Measurements from ENCODE around the gene FKBP14.
"Not testable (repeated sequence)": the region's sequence is repeated elsewhere in the genome, so short reads cannot be mapped to it uniquely, and the experiment has no call there.

The FKBP14 gene, protein sequence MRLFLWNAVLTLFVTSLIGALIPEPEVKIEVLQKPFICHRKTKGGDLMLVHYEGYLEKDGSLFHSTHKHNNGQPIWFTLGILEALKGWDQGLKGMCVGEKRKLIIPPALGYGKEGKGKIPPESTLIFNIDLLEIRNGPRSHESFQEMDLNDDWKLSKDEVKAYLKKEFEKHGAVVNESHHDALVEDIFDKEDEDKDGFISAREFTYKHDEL

GRCh38 chr7:30026229-30027064 is at the start of gene FKBP14:
FKBP14 (minus strand) TSS chr7:30026702; CDS start chr7:30026508, 194 bp downstream.
- Histone ChIP-seq H3K9ac (ENCODE audit: low read depth, low read length) (peak within 1 kb of the TSS; percentile 78), H3K4me1 (ENCODE audit: insufficient read depth, low read length) (peaks cover 9% of the 10 kb centered on the region), H3K36me3 (ENCODE audit: insufficient read depth, low read length) (no peaks in the 10 kb centered on the region), H3K9me3 (ENCODE audit: control insufficient read depth, insufficient read depth, low read length) (no peaks in the 10 kb centered on the region)

DNA sequence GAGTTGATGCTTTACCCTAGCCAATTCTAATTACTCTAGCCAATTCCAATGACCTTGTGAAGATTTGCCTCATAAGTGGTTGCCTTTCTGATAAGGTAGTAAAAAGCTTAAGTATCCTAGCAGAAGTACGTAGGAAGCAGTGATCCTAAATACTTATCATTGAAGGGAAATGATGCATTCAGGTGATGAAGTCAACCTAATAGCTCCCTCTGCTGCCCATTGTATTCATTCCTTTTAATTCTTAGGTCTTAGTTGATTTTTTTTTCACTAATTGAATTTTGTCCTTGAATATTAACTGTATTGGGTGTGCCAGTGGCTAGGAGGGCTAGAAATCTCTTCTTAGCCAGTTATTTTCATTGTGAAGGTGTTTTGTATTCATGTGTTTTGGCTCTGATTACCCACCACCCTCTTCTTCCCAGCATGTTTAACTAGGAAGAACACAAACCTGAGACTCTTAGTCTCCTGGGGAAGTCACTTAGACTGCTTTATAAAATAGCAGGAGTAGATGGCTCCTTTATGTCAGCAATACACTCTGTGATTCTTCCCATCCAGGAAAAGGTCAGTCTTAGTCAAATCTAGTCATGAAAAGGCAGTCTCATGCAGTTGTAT is 48.0 kb upstream of the FKBP14 start:
- Histone ChIP-seq H3K9me3 (ENCODE audit: control insufficient read depth, insufficient read depth, low read length) (no peaks in the 10 kb centered on the region), H3K36me3 (ENCODE audit: insufficient read depth, low read length) (no peaks in the 10 kb centered on the region), H3K4me1 (ENCODE audit: insufficient read depth, low read length) (no peaks in the 10 kb centered on the region), H3K9ac (ENCODE audit: low read depth, low read length) (no peak overlapping the region)

DNA sequence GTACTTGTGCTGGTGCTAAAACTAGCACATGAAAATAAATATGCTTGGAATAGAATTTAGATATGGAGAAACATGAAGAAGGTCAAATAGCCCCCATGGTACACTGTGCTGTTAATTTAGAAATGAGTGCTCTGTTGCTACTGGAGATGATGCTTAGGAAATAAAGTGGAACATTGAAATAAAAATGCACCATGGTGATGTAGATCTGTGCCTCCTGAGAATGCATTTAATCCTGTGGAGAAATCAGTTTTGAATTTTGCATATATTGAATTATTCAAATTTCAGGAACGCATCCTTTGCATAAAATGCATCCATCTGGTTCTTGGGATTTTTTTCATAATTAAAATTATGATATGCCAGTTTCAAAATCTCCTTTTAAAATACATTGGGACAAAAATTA is 46.2 kb upstream of the FKBP14 start:
- Histone ChIP-seq H3K4me1 (ENCODE audit: insufficient read depth, low read length) (no peaks in the 10 kb centered on the region), H3K9ac (ENCODE audit: low read depth, low read length) (no peak overlapping the region), H3K9me3 (ENCODE audit: control insufficient read depth, insufficient read depth, low read length) (no peaks in the 10 kb centered on the region), H3K36me3 (ENCODE audit: insufficient read depth, low read length) (peaks cover 4% of the 10 kb centered on the region; the same call in 1 of the 2 replicates)

- peaks cover 4% of the 10 kb centered on the region; the same call in 1 of the 2 replicates for H3K36me3 ChIP-seq (ENCODE audit: insufficient read depth, low read length)
- H3K4me1 ChIP-seq (ENCODE audit: insufficient read depth, low read length), result no peaks in the 10 kb centered on the region
- H3K9me3 ChIP-seq (ENCODE audit: control insufficient read depth, insufficient read depth, low read length), result no peaks in the 10 kb centered on the region
- no peak overlapping the region for H3K9ac ChIP-seq (ENCODE audit: low read depth, low read length)
Measured at GRCh38 chr7:30070052-30070451, 43.5 kb upstream of the FKBP14 start.

DNA sequence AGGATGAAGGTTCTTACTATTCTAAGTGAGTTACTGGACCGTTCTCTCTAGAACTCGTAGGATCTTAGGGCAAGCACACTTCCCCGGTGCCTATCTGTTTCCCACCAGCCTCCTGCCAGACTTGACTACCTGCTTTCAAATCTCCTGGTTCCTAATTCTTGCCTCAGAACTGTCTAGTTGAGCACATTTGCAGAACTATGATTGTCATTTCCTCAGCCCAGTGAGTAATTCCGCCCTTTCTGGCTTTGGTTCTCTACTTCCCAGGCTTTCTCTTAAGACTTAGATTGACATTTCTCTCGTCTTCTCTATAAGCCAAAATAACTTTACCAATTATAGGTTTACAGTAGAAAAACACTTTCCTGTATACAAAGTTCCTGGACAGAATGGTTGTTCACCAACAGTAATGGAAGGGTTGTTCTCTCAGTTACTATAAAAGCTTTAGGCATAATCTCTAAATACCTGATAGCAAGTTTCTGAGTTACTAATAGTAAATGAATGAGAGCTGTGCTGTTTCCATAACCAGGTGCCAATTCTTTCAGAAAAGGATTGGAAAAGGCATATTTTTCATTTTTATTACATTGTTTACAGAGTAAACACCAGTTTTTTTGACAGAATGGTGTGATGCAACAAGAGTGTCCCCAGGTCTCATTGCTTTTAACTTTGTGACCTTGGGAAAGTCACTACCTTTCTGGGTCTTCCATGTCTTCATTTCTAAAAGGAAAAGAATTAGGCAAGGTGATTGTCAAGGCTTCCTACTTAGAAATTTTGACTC is 42.8 kb upstream of the FKBP14 start:
- Histone ChIP-seq H3K4me1 (ENCODE audit: insufficient read depth, low read length) (no peaks in the 10 kb centered on the region), H3K36me3 (ENCODE audit: insufficient read depth, low read length) (peaks cover 4% of the 10 kb centered on the region; the same call in 1 of the 2 replicates), H3K9ac (ENCODE audit: low read depth, low read length) (no peak overlapping the region), H3K9me3 (ENCODE audit: control insufficient read depth, insufficient read depth, low read length) (no peaks in the 10 kb centered on the region)

- Histone ChIP-seq H3K9me3 (ENCODE audit: control insufficient read depth, insufficient read depth, low read length) (no peaks in the 10 kb centered on the region), H3K4me1 (ENCODE audit: insufficient read depth, low read length) (no peaks in the 10 kb centered on the region), H3K9ac (ENCODE audit: low read depth, low read length) (no peak overlapping the region), H3K36me3 (ENCODE audit: insufficient read depth, low read length) (peaks cover 14% of the 10 kb centered on the region)
Measured at GRCh38 chr7:30068117-30068516, 41.6 kb upstream of the FKBP14 start.

DNA sequence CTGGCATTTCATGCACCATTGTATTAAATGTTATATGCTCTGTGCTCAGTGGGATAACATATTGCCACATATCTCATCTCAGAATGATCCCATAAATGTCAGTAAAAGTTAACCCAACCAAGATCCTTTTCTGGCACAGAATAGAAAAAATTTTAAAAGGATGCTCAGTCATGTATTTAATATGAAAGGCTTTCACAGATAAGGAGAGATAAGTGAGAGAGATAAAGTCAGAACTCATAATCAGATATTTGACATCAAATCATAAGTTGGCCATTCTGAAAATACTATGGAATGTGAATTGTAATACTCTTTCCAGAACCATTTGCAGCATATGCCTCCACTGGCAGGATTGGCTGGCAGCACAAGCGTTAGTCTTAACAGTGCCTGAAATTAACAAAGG is 40.2 kb upstream of the FKBP14 start:
- Histone ChIP-seq H3K4me1 (ENCODE audit: insufficient read depth, low read length) (no peaks in the 10 kb centered on the region), H3K36me3 (ENCODE audit: insufficient read depth, low read length) (peaks cover 24% of the 10 kb centered on the region), H3K9ac (ENCODE audit: low read depth, low read length) (no peak overlapping the region), H3K9me3 (ENCODE audit: control insufficient read depth, insufficient read depth, low read length) (no peaks in the 10 kb centered on the region)

GRCh38 chr7:30065746-30066145 is 39.2 kb upstream of the FKBP14 start:
- Histone ChIP-seq H3K9ac (ENCODE audit: low read depth, low read length) (no peak overlapping the region), H3K36me3 (ENCODE audit: insufficient read depth, low read length) (peaks cover 24% of the 10 kb centered on the region), H3K9me3 (ENCODE audit: control insufficient read depth, insufficient read depth, low read length) (no peaks in the 10 kb centered on the region), H3K4me1 (ENCODE audit: insufficient read depth, low read length) (no peaks in the 10 kb centered on the region)

GRCh38 chr7:30062587-30062986 is 36.1 kb upstream of the FKBP14 start:
- no peaks in the 10 kb centered on the region for H3K4me1 ChIP-seq (ENCODE audit: insufficient read depth, low read length)
- no peak overlapping the region for H3K9ac ChIP-seq (ENCODE audit: low read depth, low read length)
- peaks cover 4% of the 10 kb centered on the region; the same call in 1 of the 2 replicates for H3K9me3 ChIP-seq (ENCODE audit: control insufficient read depth, insufficient read depth, low read length)
- peaks cover 20% of the 10 kb centered on the region for H3K36me3 ChIP-seq (ENCODE audit: insufficient read depth, low read length)

GRCh38 chr7:30061786-30062185 is 35.3 kb upstream of the FKBP14 start:
- not testable (repeated sequence) for H3K9me3 ChIP-seq (ENCODE audit: control insufficient read depth, insufficient read depth, low read length); H3K4me1 ChIP-seq (ENCODE audit: insufficient read depth, low read length); H3K9ac ChIP-seq (ENCODE audit: low read depth, low read length)
- peaks cover 20% of the 10 kb centered on the region for H3K36me3 ChIP-seq (ENCODE audit: insufficient read depth, low read length)

DNA sequence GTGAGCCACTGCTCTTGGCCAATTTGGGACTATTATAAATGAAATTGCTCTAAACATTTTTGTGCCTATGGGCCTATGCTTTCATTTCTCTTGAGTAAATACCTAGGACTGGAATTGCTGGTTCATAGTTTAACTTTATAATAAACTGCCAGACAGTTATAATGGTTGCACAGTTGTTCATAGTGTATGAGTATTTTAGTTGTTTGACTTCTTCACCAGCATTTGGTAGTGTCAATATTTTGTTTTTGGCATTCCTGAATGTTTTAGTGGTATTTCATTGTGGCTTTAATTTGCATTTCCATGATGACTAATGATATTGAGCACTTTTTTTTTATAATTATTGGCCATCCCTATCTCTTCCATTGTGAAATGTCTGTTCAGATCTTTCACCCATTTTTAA is 31.2 kb upstream of the FKBP14 start:
- no peaks in the 10 kb centered on the region for H3K4me1 ChIP-seq (ENCODE audit: insufficient read depth, low read length)
- no peak overlapping the region for H3K9ac ChIP-seq (ENCODE audit: low read depth, low read length)
- H3K36me3 ChIP-seq (ENCODE audit: insufficient read depth, low read length), result peaks cover 16% of the 10 kb centered on the region
- H3K9me3 ChIP-seq (ENCODE audit: control insufficient read depth, insufficient read depth, low read length), result peaks cover 4% of the 10 kb centered on the region; the same call in 1 of the 2 replicates

DNA sequence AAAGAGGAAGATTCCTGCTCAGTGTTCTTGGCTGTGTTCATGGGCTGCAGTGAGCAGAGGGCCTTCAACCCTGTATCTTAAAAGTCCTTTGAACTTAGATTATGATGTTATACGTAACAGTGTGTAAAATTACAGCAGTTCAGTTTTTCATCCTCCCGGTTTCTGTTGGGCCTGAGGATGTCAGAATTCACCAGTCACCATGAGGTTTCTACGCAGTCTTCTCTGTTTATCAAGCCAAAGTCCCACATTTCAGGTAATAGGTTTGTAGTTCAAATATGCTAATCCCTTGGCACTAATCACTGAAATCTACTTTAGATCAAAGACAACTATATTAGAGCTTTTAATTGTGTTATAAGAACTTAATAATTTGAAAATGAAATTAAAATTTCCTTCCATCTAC is 26.6 kb upstream of the FKBP14 start:
- Histone ChIP-seq H3K9me3 (ENCODE audit: control insufficient read depth, insufficient read depth, low read length) (peaks cover under 1% of the 10 kb centered on the region; the same call in 1 of the 2 replicates), H3K9ac (ENCODE audit: low read depth, low read length) (no peak overlapping the region), H3K4me1 (ENCODE audit: insufficient read depth, low read length) (no peaks in the 10 kb centered on the region), H3K36me3 (ENCODE audit: insufficient read depth, low read length) (peaks cover 10% of the 10 kb centered on the region; the same call in 1 of the 2 replicates)

DNA sequence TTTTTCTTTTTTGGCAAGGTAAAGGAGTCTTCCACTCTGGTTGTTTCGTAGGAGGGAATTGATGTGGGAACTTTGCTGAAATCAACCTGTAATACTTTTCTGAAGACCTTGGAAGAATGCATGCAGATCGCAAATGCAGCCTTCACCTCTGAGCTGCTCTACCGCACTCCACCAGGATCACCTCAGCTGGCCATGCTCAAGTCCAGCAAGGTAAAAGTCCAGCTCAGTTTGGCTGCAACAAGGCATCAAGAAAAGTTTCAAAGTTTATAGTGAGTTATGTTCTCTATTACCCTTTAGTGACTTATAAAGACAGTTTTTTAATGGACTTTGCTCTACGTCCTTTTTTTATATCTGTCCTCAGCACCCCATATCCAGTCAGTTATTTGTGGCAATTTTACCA is 22.7 kb upstream of the FKBP14 start:
- Histone ChIP-seq H3K36me3 (ENCODE audit: insufficient read depth, low read length) (peaks cover 4% of the 10 kb centered on the region; the same call in 1 of the 2 replicates), H3K9ac (ENCODE audit: low read depth, low read length) (no peak overlapping the region), H3K9me3 (ENCODE audit: control insufficient read depth, insufficient read depth, low read length) (no peaks in the 10 kb centered on the region), H3K4me1 (ENCODE audit: insufficient read depth, low read length) (no peaks in the 10 kb centered on the region)

DNA sequence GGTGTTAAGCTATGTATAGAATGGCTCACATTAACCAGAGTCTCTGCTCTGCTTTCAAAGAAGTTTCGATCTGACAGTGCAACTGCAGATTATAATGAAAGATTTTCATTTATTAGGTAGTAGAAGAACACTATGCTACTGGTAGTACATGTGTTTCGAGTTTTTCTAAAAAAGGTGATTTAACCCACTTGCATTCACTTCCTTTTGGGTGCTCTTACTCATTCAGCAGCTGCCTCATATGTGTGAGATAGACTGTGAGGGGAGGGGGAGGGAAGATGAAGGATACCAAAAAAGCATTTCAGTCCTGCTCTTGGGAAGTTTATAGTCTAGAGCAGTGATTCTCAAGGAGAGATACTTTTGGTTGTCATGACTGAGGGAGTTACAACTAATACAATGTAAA is 22.1 kb upstream of the FKBP14 start:
- no peaks in the 10 kb centered on the region for H3K9me3 ChIP-seq (ENCODE audit: control insufficient read depth, insufficient read depth, low read length)
- peaks cover 4% of the 10 kb centered on the region; the same call in 1 of the 2 replicates for H3K36me3 ChIP-seq (ENCODE audit: insufficient read depth, low read length)
- no peak overlapping the region for H3K9ac ChIP-seq (ENCODE audit: low read depth, low read length)
- no peaks in the 10 kb centered on the region for H3K4me1 ChIP-seq (ENCODE audit: insufficient read depth, low read length)
